Inflammatory macrophage (primary cell): ENCODE results near the gene ZFP90.
A peak's percentile ranks its signal among the peaks of the same experiment; 100 is the strongest.
"Not testable (repeated sequence)": the region's sequence is repeated elsewhere in the genome, so short reads cannot be mapped to it uniquely, and the experiment has no call there.

Experiments
- DNase-seq, 2 donors: peaks; one replicate each; pipeline ENCODE4 v3.0.0-alpha.2; 2020 to 2022

ZFP90 gene

DNA sequence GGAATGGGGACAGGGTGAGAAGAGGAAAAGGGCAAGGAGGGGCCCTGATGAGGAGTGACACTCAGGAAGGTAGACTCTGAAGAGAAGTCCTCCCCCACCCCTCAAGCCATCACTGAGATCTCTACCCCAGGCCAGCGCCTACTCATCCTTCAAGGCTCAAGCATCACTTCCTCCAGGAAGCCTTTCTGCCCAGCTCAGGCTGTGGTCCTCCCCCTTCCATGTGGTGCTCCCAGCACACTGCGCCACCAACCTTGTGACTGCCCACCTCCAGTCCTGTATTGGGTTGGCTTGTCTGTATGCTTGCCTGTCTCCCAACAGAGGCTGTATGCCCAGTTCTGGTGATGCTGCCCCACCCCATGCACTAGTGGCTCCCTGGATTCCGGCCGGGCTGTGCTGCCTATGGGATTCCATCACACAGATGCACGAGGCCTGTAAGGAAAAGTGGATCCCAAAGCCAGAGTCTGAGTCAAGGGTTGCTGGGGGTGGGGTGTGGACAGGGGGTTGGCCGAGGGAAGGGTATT is 19.8 kb upstream of the ZFP90 start:
- DNase-seq = peak in 1 of 2 donors; percentile 49

GRCh38 chr16:68520649-68521086 is 18.4 kb upstream of the ZFP90 start:
- DNase-seq = peak; percentile 76 to 86

DNA sequence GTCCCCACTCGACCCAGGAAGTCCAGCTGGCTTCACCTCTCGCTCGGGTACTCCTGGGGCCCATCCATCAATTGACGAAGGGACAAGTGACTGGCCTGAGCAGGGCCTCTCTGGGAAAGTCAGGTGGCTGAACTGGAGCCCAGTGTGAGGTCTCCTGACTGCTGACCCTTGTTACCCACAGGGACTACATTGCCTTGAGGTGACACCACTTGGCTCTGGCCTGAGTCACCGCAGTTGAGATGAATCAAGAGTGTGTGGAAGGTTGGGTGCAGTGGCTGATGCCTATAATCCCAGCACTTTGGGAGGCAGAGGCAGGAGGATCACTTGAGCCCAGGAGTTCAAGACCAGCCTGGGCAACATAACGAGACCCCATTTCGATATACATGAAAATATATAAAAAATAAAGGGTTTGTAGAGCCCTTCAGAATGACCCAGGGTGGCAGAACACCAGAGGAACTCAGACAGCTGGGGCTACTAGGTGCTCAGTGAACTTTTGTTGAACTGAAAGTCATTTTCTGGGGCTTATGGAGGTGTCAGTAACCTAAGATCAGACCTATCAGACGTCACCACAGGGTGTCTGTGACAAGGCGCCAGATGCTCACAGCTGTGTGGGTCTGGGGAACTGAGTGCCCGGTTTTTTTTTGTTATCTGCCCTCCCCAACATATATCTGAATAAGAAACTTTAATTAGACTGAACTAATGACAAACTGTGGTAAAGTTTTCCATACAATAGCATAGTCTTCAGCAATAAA is 14.8 kb upstream of the ZFP90 start:
- DNase-seq = no peak

GRCh38 chr16:68526143-68526781 is 12.8 kb upstream of the ZFP90 start:
- DNase-seq = peak; percentile 15 to 21

DNA sequence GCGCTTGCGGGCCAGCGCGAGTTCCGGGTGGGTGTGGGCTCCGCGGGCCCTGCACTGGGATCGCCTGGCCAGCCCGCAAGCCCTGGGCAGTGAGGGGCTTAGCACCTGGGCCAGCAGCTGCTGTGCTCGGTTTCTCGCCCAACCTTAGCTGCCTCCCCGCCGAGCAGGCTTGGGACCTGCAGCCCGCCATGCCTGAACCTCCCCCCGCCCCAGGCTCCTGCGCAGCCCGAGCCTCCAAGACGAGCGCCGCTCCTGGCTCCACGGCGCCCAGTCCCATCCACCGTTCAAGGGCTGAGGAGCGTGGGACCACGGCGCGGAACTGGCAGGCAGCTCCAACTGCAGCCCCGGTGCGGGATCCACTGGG is 12.3 kb upstream of the ZFP90 start:
- no peak for DNase-seq

DNA sequence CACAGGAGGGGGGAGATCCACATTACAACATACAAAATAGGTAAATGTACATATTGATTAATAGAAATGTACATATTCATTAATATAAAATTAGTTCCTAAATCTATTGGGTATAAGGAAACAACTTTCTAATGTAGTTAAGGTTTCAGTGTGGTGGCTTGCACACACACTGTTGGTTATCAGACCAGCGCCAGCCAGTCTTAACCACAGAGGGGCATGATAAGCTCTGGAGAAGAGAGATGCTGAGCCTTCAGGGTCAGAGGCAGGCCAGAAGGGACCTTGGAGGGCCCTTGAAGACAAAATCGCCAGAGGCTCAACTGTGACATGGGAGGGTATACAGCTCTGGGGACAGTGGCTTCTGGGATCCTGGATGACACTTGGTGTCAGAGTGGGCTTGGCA is 10.9 kb upstream of the ZFP90 start:
- no peak for DNase-seq

- DNase-seq = peak; percentile 76 to 84
Measured at GRCh38 chr16:68528686-68529379, 10.3 kb upstream of the ZFP90 start.

GRCh38 chr16:68529608-68529930 is 9.5 kb upstream of the ZFP90 start:
- DNase-seq = no peak

GRCh38 chr16:68529931-68530701 is 9.0 kb upstream of the ZFP90 start:
- DNase-seq = peak; percentile 84 to 87

GRCh38 chr16:68533937-68534336 is 5.2 kb upstream of the ZFP90 start:
- DNase-seq = no peak

- no peak for DNase-seq
Measured at GRCh38 chr16:68535331-68535730, 3.8 kb upstream of the ZFP90 start.

- DNase-seq = peak in 1 of 2 donors; percentile 3
Measured at GRCh38 chr16:68539711-68540239, 684 bp downstream of the ZFP90 start.

- no peak for DNase-seq
Measured at GRCh38 chr16:68548947-68549346, 9.9 kb downstream of the ZFP90 start.

GRCh38 chr16:68553186-68553585 is 14.1 kb downstream of the ZFP90 start:
- no peak for DNase-seq

DNA sequence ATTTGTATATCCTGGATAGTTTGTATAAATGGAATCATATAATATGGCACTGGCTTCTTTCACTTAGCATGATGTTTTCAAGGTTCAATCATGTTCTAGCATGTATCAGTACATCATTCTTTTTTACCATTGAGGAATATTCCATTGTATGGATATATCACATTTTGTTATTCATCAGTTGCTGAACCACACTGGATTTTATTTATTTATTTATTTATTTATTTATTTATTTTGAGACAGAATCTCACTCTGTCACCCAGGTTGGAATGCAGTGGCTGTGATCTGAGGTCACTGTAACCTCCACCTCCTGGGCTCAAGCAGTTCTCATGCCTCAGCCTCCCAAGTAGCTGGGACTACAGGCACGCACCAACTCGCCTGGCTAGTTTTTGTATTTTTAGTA is 21.2 kb downstream of the ZFP90 start:
- DNase-seq = not testable (repeated sequence)

DNA sequence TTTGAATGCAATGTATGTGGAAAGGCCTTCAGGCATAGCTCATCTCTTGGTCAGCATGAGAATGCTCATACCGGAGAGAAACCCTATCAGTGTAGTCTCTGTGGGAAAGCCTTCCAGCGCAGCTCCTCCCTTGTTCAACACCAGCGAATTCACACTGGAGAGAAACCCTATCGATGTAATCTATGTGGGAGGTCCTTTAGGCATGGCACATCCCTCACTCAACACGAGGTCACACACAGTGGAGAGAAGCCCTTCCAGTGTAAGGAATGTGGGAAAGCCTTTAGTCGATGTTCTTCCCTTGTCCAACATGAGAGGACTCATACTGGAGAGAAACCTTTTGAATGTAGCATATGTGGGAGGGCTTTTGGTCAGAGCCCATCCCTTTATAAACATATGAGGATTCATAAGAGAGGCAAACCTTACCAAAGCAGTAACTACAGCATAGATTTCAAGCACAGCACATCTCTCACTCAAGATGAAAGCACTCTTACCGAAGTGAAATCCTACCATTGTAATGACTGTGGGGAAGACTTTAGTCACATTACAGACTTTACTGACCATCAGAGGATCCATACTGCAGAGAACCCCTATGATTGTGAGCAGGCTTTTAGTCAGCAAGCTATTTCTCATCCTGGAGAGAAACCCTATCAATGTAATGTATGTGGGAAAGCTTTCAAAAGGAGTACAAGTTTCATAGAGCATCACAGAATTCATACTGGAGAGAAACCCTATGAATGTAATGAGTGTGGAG is 24.7 kb downstream of the ZFP90 start:
- no peak for DNase-seq

DNA sequence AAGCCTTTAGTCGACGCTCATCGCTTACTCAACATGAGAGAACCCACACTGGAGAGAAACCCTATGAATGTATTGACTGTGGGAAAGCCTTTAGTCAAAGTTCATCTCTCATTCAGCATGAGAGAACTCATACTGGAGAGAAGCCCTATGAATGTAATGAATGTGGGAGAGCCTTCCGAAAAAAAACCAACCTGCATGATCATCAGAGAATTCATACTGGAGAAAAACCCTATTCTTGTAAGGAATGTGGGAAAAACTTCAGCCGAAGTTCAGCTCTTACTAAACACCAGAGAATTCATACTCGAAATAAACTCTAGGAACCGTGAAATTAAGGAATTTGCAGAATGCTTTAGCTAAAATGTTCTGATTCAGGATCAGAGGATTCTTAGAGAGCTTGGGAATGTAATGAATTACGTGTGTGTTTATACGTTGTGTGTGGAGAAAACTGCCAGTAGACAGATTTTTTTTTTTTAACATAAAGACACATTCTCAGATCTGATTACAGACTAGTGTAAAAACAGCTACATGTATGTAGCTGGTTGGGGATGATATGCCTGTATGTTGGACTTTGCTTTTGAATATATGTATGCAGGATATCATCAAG is 25.4 kb downstream of the ZFP90 start:
- DNase-seq = no peak

- no peak for DNase-seq
Measured at GRCh38 chr16:68574479-68574878, 35.4 kb downstream of the ZFP90 start.

GRCh38 chr16:68575082-68575481 is 36.0 kb downstream of the ZFP90 start:
- no peak for DNase-seq

- DNase-seq = no peak
Measured at GRCh38 chr16:68577352-68577853, 38.3 kb downstream of the ZFP90 start.
